Stimulated activated CD4-positive, alpha-beta T cell treated with anti-CD3 and anti-CD28 coated beads, Interleukin-1b, Interleukin-23, amount 100 ng/mL, for 24 hours (primary cell): Measurements from ENCODE around the gene DIPK2B.

Source experiments
- DNase-seq, 4 experiments: peaks; one replicate each; pipeline ENCODE4 v3.0.0-alpha.2; 2020; ENCODE audit warnings: low read depth in 4 of 4, low spot score in 1 of 4

The DIPK2B gene

DNA sequence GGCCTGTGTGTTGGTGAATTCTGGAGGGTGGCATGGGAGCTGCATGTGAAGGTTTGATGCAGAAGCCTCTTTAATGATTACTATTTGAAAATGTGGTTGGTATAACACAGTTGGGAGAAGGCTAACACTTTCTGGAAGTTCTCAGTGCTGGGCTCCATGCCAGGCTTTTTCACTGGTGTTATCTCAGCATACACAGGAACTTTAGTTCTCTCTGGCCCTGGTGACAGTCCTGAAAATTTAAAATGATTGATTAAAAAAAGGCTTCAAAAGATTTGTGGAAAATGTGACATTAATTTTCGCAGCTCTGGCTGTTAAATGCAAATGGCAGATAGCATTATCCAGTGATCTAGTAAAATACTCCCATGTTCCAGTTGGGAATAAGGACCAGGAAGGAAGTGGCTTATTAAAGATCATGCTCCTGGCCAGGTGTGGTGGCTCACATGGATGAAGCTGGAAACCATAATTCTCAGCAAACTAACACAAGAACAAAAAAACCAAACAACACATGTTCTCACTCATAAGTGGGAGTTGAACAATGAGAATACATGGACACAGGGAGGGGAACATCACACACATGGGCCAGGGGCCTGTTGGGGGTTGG lies 36.6 kb downstream of the DIPK2B start:
- no peak for DNase-seq

DNA sequence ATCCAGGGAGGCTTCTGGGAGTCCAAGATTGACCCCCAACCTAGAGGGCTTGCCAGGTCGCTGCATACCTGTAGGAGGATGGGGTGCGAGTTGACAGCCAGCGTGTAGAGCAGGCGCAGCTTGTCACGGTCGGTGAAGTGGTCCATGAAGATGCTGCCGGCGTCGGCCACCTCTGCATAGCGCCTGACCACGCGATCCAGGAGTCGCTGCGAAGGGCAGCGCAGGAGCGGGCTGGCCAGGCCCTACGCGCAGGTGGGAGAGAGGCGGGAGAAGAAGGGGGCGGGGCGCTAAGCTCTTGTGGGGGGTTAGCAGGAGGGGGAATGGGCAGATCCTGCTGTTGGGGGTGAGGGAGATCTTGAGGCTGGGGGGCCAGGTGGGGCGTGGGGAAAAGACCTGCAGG lies 43.0 kb downstream of the DIPK2B start:
- no peak for DNase-seq

DNA sequence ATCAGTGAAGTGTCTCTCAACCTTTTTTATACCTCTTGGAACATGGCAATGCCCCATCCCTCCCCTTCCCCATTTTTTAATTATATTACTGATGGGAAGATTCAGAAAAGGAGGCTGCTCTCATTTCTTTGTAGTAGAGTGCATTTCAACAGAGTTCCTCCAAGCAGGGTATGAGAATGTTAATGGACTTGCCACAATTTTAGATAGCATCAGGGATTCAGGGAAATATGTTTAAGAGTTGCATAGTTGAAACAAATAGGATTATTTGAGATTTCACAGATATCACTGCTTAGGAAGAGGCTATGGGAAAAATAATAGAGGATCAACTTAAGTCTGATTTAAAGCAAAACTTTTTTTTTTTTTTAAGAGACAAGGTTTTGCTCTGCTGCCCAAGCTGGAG lies 46.2 kb downstream of the DIPK2B start:
- no peak for DNase-seq

DNA sequence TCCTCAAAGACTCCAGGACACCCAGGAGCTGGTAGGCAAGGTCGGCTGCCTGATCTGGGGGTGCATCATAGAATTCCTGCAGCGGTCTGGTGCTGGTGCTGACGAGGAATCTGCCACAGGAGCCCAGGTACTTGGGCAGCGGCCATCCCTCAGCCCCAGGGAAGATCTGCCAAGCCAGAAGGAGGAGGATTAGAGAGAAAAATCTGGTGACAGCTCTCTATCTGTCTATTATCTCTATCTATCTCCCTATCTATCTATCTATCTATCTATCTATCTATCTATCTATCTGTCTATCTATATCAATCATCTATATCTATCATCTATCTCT lies 46.7 kb downstream of the DIPK2B start:
- DNase-seq = no peak
